ENCODE results near the gene TREH.
"Not testable (repeated sequence)": the region's sequence is repeated elsewhere in the genome, so short reads cannot be mapped to it uniquely, and the experiment has no call there.

Gene TREH, protein sequence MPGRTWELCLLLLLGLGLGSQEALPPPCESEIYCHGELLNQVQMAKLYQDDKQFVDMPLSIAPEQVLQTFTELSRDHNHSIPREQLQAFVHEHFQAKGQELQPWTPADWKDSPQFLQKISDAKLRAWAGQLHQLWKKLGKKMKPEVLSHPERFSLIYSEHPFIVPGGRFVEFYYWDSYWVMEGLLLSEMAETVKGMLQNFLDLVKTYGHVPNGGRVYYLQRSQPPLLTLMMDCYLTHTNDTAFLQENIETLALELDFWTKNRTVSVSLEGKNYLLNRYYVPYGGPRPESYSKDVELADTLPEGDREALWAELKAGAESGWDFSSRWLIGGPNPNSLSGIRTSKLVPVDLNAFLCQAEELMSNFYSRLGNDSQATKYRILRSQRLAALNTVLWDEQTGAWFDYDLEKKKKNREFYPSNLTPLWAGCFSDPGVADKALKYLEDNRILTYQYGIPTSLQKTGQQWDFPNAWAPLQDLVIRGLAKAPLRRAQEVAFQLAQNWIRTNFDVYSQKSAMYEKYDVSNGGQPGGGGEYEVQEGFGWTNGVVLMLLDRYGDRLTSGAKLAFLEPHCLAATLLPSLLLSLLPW

DNA sequence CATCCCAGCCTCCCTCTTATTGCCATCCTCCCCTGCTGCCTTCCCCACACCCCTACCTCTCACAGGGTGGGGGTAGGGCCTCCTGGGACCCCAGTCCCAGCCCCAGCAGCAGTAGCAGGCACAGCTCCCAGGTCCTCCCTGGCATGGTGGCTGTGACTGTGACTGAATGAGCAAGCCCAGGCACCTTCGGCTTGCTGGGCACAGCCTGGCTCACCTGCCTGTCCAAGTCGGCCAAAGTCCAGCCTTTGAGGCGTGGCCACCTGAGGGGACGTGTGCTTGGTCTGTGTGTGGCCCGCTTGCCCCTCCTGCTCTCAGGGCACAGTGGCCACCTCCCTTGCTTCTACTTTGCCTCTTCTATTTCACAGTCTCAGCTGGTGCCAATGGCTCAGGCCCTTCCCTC lies at the start of gene TREH:
TSS of gene TREH (minus strand) at position 168 of the 400 bp plus-strand sequence. CDS start at position 145, 23 bp downstream.
- DNase-seq (ENCODE audit: low read depth), result no peak

DNA sequence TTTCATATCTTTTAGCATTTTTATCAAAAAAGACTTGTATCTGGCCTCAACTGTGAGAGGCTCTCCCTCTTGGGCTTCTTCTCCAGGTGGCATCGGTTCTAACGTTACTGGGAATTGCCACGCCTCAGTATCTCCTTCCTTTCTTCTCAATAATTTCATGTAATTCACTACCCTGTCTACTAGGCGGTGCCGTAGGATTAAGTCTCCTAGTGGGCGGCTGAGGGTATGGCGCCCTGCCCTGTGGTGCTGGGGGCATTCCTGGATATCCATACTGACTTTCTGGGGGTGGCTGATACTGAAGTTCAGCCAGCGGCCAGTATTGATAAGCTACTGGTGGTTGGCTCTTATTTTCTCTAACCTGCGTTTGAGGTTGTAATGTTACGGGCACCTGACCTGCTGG lies 48.7 kb upstream of the TREH start:
- not testable (repeated sequence) for DNase-seq (ENCODE audit: low read depth)

DNA sequence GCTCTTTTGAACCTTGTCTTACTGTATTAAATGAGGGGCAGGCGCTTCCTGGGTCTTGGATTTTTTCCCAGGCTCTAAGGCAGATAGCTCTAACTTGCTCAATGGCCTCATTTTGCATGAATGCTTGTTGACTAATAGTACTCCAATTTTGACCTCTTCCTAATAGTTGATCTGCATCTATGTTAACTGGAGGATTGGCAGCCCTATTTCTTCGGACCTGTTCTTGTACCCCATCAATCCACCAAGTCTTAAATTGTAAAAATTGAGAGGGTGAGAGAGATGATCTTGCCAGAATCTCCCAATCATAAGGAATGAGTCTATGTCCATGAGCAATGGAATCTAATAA lies 48.2 kb upstream of the TREH start:
- not testable (repeated sequence) for DNase-seq (ENCODE audit: low read depth)

DNA sequence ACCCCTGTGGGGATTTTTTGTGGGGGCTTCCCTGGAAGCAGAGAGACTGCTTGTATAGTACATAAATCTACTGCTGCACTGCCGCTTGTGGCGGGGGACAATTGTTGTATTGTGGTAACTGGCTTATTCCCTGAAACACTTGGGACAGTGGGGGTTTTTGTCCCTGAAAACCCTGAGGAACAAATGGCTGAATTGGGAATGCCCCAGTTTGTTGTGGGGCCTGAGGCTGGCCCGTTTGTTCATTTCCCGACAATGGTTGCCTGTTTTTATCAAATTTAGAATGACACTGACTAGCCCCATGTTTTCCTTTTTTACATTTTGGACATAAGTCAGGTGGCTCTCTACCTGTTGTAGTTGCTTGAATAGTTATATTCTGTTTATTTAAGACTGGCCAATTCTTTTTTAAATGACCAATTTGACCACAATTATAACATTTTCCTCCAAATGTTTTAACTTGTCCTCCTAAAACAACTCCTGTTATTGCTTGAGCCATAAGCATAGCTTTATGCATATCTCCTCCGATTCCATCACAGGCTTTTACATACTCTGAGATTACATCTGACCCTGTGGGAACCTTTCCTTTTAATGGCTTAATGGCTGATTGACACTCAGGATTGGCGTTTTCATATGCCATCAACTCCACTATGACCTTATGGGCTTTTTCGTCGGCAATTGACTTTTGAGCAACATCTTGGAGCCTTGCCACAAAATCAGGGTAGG lies 47.7 kb upstream of the TREH start:
- not testable (repeated sequence) for DNase-seq (ENCODE audit: low read depth)

DNA sequence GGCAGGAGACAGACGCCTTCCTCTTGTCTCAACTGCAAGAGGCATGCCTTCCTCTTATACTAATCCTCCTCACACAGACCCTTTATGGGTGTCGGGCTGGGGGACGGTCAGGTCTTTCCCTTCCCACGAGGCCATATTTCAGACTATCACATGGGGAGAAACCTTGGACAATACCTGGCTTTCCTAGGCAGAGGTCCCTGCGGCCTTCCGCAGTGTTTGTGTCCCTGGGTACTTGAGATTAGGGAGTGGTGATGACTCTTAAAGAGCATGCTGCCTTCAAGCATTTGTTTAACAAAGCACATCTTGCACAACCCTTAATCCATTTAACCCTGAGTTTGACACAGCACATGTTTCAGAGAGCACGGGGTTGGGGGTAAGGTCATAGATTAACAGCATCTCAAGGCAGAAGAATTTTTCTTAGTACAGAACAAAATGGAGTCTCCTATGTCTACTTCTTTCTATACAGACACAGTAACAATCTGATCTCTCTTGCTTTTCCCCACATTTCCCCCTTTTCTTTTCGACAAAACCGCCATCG lies 42.1 kb upstream of the TREH start:
- DNase-seq (ENCODE audit: low read depth), result not testable (repeated sequence)

DNA sequence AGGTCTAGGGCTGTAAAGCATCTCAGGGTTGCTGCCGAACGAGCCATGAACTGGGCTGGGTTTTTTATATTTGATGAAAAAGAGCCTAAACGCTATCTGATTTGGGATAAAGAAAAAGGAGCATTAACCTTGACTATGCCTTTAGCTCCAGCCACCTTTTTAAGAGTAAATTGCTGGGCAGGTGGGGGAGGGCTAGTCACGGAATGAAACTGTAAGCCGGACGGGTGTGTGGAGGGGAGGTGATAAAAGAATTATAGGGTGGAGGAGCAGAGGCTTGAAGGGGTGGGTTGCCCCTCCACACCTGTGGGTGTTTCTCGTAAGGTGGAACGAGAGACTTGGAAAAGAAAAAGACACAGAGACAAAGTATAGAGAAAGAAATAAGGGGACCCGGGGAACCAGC lies 41.3 kb upstream of the TREH start:
- DNase-seq (ENCODE audit: low read depth), result not testable (repeated sequence)

DNA sequence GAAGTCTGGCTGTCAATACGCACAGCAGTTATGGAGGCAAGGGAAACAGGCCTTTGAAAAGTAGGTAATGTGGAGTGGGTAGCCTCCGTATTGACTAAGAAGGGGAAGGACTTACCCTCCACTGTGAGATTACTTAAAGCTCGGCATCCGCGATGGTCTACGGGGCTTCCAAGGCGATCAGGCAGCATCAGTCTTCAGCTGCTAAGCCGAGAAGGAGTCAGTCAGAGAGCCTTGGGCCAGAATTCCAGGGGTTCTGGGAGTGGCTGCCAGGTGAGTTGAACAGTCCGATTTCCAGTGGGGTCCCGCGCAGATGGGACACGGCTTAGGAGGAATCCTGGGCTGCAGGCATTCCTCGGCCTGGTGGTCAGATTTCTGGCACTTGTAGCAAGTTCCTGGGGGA lies 40.6 kb upstream of the TREH start:
- not testable (repeated sequence) for DNase-seq (ENCODE audit: low read depth)

DNA sequence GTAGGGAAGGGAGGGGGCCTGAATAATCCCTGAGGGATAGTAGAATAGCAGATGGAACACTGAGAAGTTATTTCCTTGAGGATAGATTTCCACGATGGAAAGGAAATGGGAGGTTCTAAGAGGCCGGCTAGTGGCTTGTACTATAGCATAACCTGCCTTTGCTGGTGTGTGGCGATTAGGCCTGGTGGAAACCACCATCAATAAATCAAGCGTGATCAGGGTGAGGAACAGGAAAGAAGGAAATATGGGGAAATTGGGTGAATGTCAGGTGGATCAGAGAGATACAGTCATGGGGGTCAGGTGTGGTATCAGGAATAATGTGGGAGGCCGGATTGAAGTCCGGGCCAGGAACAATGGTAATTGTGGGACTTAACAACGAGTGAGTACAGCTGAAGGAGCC lies 39.1 kb upstream of the TREH start:
- DNase-seq (ENCODE audit: low read depth), result not testable (repeated sequence)

DNA sequence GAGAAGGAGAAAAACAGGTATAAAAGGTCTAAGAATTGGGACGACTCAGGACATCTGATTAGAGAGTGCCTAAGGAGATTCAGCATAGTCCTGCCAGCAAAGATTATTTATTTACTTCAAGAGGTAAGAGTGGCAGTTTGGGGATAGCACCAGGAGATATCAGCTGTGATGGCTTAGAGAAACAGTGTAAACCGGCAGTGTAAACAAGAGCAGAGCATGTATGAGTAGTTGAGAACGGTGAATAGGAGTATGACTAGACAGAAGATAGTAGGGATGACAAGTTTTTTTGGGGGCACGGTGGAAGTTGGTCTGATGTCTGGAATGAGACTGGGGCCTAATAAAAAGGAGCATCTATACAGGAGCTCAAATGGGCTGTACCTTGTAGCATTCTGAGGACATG lies 38.3 kb upstream of the TREH start:
- not testable (repeated sequence) for DNase-seq (ENCODE audit: low read depth)

DNA sequence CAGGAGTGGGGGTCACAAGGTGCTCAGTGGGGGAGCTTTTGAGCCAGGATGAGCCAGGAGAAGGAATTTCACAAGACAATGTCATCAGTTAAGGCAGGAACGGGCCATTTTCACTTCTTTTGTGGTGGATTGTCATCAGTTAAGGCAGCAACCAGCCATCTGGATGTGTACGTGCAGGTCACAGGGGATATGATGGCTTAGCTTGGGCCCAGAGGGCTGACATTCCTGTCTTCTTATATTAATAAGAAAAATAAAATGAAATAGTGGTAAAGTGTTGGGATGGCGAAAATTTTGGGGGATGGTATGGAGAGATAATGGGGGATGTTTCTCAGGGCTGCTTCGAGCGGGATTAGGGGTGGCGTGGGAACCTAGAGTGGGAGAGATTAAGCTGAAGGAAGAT lies 37.8 kb upstream of the TREH start:
- DNase-seq (ENCODE audit: low read depth), result not testable (repeated sequence)

DNA sequence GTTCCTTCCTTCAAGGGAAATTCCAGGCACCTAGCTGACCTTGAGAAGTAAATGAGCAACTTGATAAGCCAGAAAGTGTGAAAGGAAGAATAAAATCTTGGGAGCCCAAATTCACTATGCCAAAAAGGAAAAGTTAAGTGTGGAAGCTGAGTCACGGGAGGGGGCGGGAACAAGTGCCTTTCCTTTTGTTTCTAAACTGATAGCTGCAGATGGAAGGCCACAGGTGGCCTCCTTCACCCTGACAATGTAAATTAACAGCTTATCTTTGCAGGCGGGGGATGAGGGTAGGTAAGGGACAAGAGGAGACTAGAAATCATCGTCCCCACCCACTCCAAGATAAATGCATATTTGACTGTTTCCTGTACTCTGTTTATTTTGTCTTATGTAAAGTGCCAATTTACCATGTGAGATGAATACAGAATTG lies 36.4 kb upstream of the TREH start:
- DNase-seq (ENCODE audit: low read depth), result no peak

DNA sequence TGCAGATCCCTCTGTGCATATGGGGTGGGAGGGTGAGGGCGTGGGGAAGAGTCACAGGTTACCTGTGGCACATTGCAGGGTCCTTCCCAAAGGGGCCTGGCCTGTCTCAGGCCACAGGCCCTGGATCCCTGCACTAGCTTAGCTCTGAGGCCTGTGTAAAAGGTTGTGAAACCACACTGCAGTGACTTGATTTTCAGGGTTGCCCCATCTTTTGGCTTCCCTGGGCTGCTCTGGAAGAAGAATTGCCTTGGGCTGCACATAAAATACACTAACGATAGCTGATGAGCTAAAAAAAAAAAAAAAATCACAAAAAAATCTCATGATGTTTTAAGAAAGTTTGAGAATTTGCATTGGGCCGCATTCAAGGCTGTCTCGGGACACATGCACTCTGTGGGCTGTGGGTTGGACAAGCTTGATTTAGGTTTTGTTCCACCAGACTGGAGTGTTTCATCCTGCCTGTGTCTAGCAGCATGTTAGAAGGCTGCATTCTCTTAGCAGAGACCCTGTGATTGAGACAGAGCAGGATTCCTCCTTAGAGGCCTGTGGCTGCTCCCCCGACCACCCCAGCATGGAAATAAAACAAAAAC lies 35.9 kb upstream of the TREH start:
- DNase-seq (ENCODE audit: low read depth), result no peak

DNA sequence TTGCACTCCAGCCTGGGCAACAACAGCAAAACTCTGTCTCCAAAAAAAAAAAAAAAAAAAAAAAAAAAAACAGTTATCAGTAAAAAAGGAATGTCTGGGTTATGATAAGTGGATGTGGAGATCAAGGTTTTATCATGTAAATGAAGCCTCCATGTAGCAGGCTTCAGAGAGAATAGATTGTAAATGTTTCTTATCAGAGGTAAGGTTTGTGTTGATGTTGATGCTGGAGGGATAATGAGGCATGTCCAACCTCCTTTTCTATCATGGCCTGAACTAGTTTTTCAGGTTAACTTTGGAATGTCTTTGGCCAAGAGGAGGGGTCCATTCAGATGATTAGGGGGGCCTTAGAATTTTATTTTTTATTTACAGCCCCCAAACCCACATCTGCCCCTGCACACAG lies 35.4 kb upstream of the TREH start:
- DNase-seq (ENCODE audit: low read depth), result no peak

DNA sequence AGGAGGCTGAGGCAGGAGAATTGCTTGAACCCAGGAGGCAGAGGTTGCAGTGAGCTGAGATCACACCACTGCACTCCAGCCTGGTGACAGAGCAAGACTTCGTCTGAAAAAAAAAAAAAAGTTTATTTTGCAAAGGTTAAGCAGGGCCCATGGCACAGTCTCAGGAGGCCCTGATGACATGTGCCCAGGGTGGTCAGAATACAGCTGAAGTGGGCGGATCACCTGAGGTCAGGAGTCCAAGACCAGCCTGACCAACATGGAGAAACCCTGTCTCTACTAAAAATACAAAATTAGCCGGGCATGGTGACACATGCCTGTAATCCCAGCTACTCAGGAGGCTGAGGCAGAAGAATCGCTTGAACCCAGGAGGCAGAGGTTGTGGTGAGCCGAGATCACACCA lies 35.0 kb upstream of the TREH start:
- not testable (repeated sequence) for DNase-seq (ENCODE audit: low read depth)

DNA sequence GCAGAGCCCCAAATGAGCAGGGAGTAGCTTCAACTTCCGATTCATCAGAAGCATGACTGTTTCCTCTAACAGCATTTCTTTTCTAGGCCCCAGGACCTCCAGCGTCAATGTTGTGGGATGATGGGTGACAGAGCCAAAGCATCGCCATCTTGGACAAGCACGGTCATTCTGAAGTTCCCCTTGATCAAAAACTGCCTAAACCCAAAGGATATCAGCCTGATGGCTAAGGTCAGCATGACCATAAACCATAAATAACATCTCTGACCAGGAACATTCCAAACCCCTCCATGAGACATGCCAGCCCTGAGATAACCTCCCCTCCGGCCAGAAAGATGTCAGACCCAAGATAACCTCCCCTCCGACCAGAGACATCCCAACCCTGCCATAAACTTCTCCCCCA lies 28.8 kb upstream of the TREH start:
- no peak for DNase-seq (ENCODE audit: low read depth)

DNA sequence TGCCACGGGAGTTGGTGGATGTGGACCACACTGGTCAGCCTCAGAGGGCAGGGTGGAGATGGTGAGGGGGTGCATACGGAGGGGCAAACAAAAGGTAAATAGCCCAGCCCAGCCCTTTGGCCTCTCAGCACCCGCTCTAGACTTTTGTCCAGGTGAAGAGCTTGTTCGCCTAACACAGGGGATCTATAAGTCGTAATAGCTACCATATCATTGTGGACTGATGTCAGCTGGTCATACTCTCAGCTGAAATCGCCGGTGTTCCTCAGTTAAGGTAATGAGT lies 27.0 kb upstream of the TREH start:
- DNase-seq (ENCODE audit: low read depth), result no peak

DNA sequence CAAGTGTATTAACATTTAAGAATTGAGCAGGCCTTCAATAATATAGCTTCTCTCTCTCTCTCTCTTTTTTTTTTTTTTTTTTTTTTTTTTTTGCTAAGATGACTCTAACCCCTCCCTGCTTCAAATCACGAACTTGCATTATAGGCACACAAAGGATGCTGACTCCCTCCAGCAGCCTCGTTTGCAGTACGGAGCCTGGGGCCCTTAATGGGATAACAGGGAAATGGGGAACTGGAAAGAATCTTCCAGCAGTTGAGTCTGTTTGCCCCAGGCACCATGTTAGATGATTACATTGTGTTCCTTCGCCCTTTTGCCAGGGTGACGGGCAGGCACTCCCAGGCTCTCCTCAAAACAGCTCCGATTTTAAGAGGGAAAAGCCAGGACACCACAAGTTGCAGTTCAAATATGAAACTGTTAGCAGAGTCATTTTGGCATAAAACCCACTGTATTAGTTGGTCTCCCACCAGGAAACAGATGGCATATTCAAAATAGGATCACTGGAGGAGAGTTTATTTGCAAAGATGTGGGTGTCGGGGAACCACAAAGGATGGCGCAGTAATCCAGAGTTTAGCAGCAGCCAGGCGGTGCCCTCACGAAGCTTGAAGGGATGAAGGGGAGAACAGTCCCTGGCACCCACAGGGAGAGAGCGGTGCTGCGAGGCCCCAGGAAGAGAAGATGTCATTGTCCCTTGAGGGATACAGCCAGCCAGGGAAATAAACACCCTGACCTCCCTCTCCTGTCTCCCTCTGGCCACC lies 26.5 kb upstream of the TREH start:
- DNase-seq (ENCODE audit: low read depth), result no peak

DNA sequence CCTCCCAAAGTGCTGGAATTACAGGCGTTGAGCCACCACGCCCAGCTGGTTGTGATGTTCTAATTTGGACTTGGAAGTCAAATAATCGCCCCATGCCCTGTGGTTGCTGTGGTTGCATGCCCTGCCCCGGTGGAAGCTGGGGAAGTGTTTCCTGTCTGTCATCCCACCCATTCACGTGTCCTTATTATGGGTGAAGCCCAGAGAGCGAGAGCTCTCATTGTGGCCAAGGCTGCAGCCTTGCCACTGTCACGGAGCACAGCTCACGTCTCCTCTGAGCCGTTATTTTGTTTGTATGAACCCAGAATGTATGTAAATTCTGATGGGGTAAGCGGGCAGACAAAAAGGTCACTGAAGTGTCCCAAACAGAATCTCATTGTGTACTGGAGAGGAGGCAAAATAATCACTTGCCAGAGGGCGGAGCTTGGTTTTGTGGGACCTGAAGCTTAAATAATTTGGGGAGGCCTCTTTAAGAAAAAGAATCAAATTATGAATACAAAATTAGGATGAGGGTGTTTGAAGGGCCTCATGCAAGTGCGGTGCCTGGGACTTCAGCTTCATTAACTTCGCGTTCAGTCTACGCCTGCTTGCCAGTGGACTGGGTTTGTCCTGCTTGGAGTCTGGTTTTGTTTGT lies 25.8 kb upstream of the TREH start:
- DNase-seq (ENCODE audit: low read depth), result no peak

DNA sequence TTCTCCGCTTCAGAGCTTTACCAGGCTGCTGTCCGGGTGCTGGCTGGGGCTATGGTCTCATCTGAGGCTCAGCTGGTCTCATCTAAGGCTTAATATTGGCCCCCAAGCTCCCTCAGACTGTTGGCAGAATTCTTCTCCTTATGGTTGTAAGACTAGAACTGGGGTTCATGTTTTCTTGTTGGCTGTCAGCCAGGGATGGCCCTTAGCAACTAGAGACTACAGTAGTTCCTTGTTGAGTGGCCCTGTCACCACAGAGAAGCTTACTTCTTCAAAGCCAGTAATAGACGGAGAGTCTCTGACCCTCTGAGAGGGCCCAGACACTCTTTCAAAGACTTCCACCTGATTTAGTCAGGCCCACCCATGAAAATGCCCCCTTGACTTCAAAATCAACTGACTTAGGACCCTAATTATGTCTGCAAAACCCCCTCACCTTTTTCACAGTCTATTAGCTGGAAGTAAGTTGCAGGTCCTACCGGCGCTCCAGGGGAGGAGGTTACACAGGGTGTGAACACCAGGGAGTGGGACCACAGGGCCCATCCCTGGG lies 24.2 kb upstream of the TREH start:
- no peak for DNase-seq (ENCODE audit: low read depth)

DNA sequence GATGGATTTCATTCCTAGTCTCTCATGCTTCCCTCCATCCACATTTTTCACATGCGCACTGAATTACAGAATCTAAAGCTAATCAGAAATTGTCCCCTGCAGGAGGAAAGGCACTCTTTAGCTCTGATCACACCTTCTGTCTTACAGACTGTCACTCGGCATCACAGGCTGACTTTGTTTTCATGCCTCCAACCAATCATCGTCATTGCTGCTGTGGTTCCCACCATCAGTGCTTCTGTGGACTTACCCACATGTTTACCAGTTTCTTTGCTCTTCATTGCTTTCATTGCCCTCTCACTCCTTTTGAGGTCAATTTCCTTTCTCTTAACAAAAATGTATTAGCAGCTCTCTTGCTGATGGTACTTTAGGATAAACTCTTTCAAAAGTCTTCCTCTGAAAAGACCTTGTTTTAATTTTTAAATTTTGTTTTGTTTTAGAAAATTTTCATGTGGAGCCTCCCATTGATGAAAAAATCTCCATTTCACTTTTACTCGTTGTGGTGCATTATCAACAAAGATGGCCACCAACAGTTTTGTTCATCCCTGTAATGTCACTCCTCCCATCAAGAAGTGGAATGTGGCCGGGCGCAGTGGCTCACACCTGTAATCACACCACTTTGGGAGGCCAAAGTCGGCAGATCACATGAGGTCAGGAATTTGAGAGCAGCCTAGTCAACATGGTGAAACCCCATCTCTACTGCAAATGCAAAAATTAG lies 20.2 kb upstream of the TREH start:
- DNase-seq (ENCODE audit: low read depth), result no peak

DNA sequence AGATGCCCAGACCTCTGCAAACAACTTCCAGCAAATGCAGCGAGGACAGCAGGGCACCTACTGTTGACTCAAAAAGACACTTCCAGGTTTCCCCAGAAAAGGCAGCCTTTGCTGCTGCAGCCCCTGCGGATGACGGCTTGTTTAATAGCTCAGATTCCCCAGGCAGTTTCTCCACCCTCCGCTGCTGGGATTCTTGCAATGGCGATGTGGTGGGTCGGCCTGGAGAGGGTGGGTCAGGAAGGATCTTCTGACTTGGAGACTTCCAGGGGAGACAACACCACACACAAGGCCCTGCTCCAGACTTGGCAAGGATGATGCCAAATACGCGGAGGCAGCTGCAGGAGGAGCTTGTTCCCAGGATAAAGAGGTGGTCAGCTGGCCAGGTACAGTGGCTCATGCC lies 17.9 kb upstream of the TREH start:
- no peak for DNase-seq (ENCODE audit: low read depth)
